Measurements from ENCODE around the gene PLXDC2.
"Not testable (repeated sequence)": the region's sequence is repeated elsewhere in the genome, so short reads cannot be mapped to it uniquely, and the experiment has no call there.

Gene PLXDC2

GRCh38 chr10:19993714-19994315 is 177.6 kb downstream of the PLXDC2 start:
- no peaks in the 10 kb centered on the region for H3K4me1 Mint-ChIP-seq (ENCODE audit: low read depth)
- peaks cover 16% of the 10 kb centered on the region for H3K9me3 Mint-ChIP-seq
- DNase-seq (ENCODE audit: low spot score), result no peak
- no peaks in the 10 kb centered on the region for H3K36me3 Mint-ChIP-seq (ENCODE audit: low read depth)
- H3K27me3 Mint-ChIP-seq (ENCODE audit: low read depth), result no peaks in the 10 kb centered on the region
- no peak overlapping the region for H3K27ac Mint-ChIP-seq
- H3K4me3 Mint-ChIP-seq, result no peak overlapping the region

GRCh38 chr10:19998482-19998881 is 182.2 kb downstream of the PLXDC2 start:
- DNase-seq (ENCODE audit: low spot score), result no peak
- Mint-ChIP-seq H3K27ac (no peak overlapping the region), H3K36me3 (ENCODE audit: low read depth) (no peaks in the 10 kb centered on the region), H3K4me1 (ENCODE audit: low read depth) (no peaks in the 10 kb centered on the region), H3K27me3 (ENCODE audit: low read depth) (no peaks in the 10 kb centered on the region), H3K9me3 (peaks cover 18% of the 10 kb centered on the region), H3K4me3 (no peak overlapping the region)

GRCh38 chr10:19999431-19999830 is 183.2 kb downstream of the PLXDC2 start:
- Mint-ChIP-seq H3K9me3 (peaks cover 18% of the 10 kb centered on the region), H3K27me3 (ENCODE audit: low read depth) (no peaks in the 10 kb centered on the region), H3K4me1 (ENCODE audit: low read depth) (no peaks in the 10 kb centered on the region), H3K27ac (no peak overlapping the region), H3K4me3 (no peak overlapping the region), H3K36me3 (ENCODE audit: low read depth) (no peaks in the 10 kb centered on the region)
- no peak for DNase-seq (ENCODE audit: low spot score)

- H3K27ac Mint-ChIP-seq; H3K4me3 Mint-ChIP-seq; H3K36me3 Mint-ChIP-seq (ENCODE audit: low read depth); DNase-seq (ENCODE audit: low spot score); H3K27me3 Mint-ChIP-seq (ENCODE audit: low read depth); H3K4me1 Mint-ChIP-seq (ENCODE audit: low read depth): not testable (repeated sequence)
- peaks cover 28% of the 10 kb centered on the region for H3K9me3 Mint-ChIP-seq
Observed at GRCh38 chr10:20002026-20002425, 185.8 kb downstream of the PLXDC2 start.

GRCh38 chr10:20002657-20003056 is 186.4 kb downstream of the PLXDC2 start:
- no peak overlapping the region for H3K27ac Mint-ChIP-seq
- no peak for DNase-seq (ENCODE audit: low spot score)
- peaks cover 28% of the 10 kb centered on the region for H3K9me3 Mint-ChIP-seq
- H3K4me3 Mint-ChIP-seq, result no peak overlapping the region
- no peaks in the 10 kb centered on the region for H3K27me3 Mint-ChIP-seq (ENCODE audit: low read depth)
- no peaks in the 10 kb centered on the region for H3K4me1 Mint-ChIP-seq (ENCODE audit: low read depth)
- no peaks in the 10 kb centered on the region for H3K36me3 Mint-ChIP-seq (ENCODE audit: low read depth)

DNA sequence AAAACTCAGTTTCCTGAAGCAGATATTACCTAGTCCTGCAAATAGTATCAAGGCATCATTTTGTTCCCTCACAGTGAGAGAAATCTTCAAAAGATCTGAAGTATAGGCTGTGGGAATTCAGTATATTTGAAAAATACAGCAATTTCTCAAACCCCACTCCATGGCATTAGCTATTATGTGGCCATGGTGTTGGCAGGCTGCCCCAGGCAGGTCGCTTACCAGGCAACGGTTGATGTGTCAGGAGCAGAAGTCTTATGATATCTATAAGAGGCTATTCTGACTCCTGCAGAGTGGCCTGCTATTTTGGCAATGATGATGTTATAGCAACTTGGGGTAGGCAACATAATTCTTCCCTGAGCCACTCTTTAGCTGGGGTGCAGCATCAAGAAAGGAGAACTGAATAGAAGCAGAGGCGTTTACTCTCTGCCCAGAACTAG is 187.9 kb downstream of the PLXDC2 start:
- no peak overlapping the region for H3K27ac Mint-ChIP-seq
- no peak for DNase-seq (ENCODE audit: low spot score)
- H3K9me3 Mint-ChIP-seq, result peaks cover 18% of the 10 kb centered on the region
- H3K4me1 Mint-ChIP-seq (ENCODE audit: low read depth), result no peaks in the 10 kb centered on the region
- H3K4me3 Mint-ChIP-seq, result no peak overlapping the region
- H3K27me3 Mint-ChIP-seq (ENCODE audit: low read depth), result no peaks in the 10 kb centered on the region
- H3K36me3 Mint-ChIP-seq (ENCODE audit: low read depth), result no peaks in the 10 kb centered on the region

- Mint-ChIP-seq H3K36me3 (ENCODE audit: low read depth) (no peaks in the 10 kb centered on the region), H3K9me3 (peaks cover 18% of the 10 kb centered on the region), H3K4me1 (ENCODE audit: low read depth) (no peaks in the 10 kb centered on the region), H3K4me3 (no peak overlapping the region), H3K27ac (no peak overlapping the region), H3K27me3 (ENCODE audit: low read depth) (no peaks in the 10 kb centered on the region)
- no peak for DNase-seq (ENCODE audit: low spot score)
Observed at GRCh38 chr10:20005638-20006037, 189.4 kb downstream of the PLXDC2 start.

- Mint-ChIP-seq H3K27me3 (ENCODE audit: low read depth) (no peaks in the 10 kb centered on the region), H3K9me3 (peaks cover 18% of the 10 kb centered on the region), H3K27ac (no peak overlapping the region), H3K4me3 (no peak overlapping the region), H3K4me1 (ENCODE audit: low read depth) (no peaks in the 10 kb centered on the region), H3K36me3 (ENCODE audit: low read depth) (no peaks in the 10 kb centered on the region)
- DNase-seq (ENCODE audit: low spot score), result no peak
Observed at GRCh38 chr10:20006169-20006870, 190.1 kb downstream of the PLXDC2 start.

- no peak overlapping the region for H3K27ac Mint-ChIP-seq
Observed at GRCh38 chr10:20007426-20007825, 191.2 kb downstream of the PLXDC2 start.

GRCh38 chr10:20013991-20014750 is 197.9 kb downstream of the PLXDC2 start:
- H3K27me3 Mint-ChIP-seq (ENCODE audit: low read depth), result no peaks in the 10 kb centered on the region
- no peak for DNase-seq (ENCODE audit: low spot score)
- H3K4me3 Mint-ChIP-seq, result no peak overlapping the region
- peaks cover 18% of the 10 kb centered on the region for H3K9me3 Mint-ChIP-seq
- H3K36me3 Mint-ChIP-seq (ENCODE audit: low read depth), result no peaks in the 10 kb centered on the region
- H3K27ac Mint-ChIP-seq, result no peak overlapping the region
- no peaks in the 10 kb centered on the region for H3K4me1 Mint-ChIP-seq (ENCODE audit: low read depth)

More at GRCh38 chr10:20007426-20007825, 191.2 kb downstream of the PLXDC2 start:
- Mint-ChIP-seq H3K36me3 (ENCODE audit: low read depth) (no peaks in the 10 kb centered on the region), H3K4me1 (ENCODE audit: low read depth) (no peaks in the 10 kb centered on the region), H3K9me3 (peaks cover 16% of the 10 kb centered on the region), H3K4me3 (no peak overlapping the region), H3K27me3 (ENCODE audit: low read depth) (no peaks in the 10 kb centered on the region)
- no peak for DNase-seq (ENCODE audit: low spot score)

- H3K4me3 Mint-ChIP-seq, result no peak overlapping the region
- no peaks in the 10 kb centered on the region for H3K4me1 Mint-ChIP-seq (ENCODE audit: low read depth)
- no peaks in the 10 kb centered on the region for H3K27me3 Mint-ChIP-seq (ENCODE audit: low read depth)
- H3K27ac Mint-ChIP-seq, result no peak overlapping the region
- peaks cover 21% of the 10 kb centered on the region for H3K9me3 Mint-ChIP-seq
- DNase-seq (ENCODE audit: low spot score), result no peak
- H3K36me3 Mint-ChIP-seq (ENCODE audit: low read depth), result no peaks in the 10 kb centered on the region
Observed at GRCh38 chr10:20017961-20018360, 201.7 kb downstream of the PLXDC2 start.

DNA sequence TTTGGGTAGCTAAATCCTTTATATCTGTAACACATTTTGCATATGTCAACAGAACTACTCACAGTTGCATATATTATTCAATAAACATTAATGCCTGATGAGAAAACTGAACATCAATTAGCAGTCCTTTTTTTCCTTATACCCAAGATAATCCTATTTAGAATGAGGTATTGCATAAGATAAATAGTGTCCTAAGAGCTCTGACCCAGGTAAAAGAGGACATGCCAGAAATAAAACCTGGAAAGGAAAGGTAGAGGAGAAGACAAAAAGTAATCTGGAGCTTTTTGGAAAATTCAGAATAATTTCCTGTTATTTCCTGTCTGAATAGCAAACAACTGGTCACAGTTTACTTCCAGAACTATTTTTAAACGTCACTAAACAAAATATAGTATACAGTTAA is 204.4 kb downstream of the PLXDC2 start:
- Mint-ChIP-seq H3K27ac (no peak overlapping the region), H3K27me3 (ENCODE audit: low read depth) (no peaks in the 10 kb centered on the region), H3K36me3 (ENCODE audit: low read depth) (no peaks in the 10 kb centered on the region), H3K4me3 (no peak overlapping the region), H3K9me3 (peaks cover 11% of the 10 kb centered on the region), H3K4me1 (ENCODE audit: low read depth) (no peaks in the 10 kb centered on the region)
- DNase-seq (ENCODE audit: low spot score), result no peak

- Mint-ChIP-seq H3K4me1 (ENCODE audit: low read depth) (no peaks in the 10 kb centered on the region), H3K36me3 (ENCODE audit: low read depth) (no peaks in the 10 kb centered on the region), H3K9me3 (peaks cover 8% of the 10 kb centered on the region), H3K27ac (no peak overlapping the region), H3K4me3 (no peak overlapping the region), H3K27me3 (ENCODE audit: low read depth) (no peaks in the 10 kb centered on the region)
- DNase-seq (ENCODE audit: low spot score), result no peak
Observed at GRCh38 chr10:20029523-20029922, 213.3 kb downstream of the PLXDC2 start.

- Mint-ChIP-seq H3K4me3 (no peak overlapping the region), H3K36me3 (ENCODE audit: low read depth) (no peaks in the 10 kb centered on the region), H3K9me3 (peaks cover 8% of the 10 kb centered on the region), H3K27me3 (ENCODE audit: low read depth) (no peaks in the 10 kb centered on the region), H3K4me1 (ENCODE audit: low read depth) (no peaks in the 10 kb centered on the region), H3K27ac (no peak overlapping the region)
- DNase-seq (ENCODE audit: low spot score), result no peak
Observed at GRCh38 chr10:20033476-20033875, 217.2 kb downstream of the PLXDC2 start.

Measured in T-helper 2 cell treated with Interferon-gamma antibody and Interleukin-4, amounts not matched to agents 5 μg/mL and 100 μg/mL, for 36 hours (primary cell).